COLO829 (cell line): ENCODE measurements around the gene SEMA6B.
"Not testable (repeated sequence)": the region's sequence is repeated elsewhere in the genome, so short reads cannot be mapped to it uniquely, and the experiment has no call there.

Experiments used
- DNase-seq: peaks from one replicate; pipeline ENCODE4 v3.0.0; 2012; ENCODE audit warnings: low spot score

Gene SEMA6B

DNA sequence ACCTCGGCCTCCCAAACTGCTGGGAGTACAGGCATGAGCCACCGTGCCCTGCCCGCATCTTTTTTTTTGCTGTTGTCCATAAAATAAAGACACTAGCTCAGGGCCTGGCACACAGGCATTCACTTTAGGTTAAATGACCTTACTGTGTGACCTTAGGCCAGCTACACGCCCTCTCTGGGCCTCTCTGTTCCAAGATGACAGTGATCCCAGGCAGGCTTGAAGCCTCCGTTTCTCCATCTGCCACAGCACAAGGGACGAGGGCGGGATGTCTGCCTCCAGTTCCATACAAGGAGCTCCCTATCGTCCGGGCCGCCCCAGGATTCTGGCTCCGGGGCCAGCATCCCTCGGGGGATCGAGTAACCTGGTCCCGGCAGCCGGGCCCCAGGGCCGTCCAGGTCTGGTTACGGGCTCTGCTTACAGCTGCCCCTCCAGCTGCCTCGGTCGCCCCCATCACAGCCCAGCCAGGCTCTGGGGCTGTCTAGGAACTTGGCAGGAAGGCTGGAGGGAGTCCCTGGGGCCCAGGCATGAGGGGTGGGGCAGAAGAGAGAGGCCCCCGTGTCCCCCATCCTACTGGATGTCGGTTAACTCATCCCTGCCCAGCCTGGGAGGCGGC is 11.9 kb upstream of the SEMA6B start:
- no peak for DNase-seq

DNA sequence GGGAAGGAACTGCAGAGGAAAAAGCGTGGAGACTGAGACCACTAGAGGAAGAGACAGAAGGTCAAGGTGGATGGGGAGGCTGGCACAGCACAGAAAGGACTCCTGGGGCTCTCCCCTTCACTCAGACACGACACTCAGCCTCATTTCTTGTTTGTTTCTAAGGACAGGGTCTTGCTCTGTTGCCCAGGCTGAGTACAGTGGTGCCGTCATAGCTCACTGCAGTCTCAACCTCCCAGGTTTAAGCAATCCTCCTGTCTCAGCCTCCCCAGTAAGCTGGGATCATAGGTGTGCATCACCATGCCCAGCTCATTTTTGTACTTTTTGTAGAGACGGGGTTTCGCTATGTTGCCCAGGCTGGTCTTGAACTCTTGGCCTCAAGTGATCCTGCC is 11.4 kb upstream of the SEMA6B start:
- no peak for DNase-seq

DNA sequence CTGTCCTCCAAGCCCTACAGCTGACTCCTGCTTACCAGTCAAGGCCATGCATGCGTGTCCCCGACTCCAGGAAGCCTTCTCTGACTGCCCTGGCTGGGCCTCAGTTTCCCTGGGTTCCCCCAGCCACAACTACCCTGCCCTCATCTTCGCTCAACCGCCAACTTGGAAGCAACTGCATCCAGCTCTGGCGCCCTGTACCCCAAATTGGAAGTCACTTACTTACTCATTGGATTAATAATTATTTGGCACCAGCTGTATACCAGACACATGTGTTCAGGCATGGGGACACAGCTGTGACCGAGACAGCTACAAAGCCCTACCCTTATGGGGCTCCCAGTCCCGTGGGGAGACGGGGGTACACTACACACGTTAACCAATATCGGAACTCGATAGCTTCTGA is 10.9 kb upstream of the SEMA6B start:
- DNase-seq: no peak

DNA sequence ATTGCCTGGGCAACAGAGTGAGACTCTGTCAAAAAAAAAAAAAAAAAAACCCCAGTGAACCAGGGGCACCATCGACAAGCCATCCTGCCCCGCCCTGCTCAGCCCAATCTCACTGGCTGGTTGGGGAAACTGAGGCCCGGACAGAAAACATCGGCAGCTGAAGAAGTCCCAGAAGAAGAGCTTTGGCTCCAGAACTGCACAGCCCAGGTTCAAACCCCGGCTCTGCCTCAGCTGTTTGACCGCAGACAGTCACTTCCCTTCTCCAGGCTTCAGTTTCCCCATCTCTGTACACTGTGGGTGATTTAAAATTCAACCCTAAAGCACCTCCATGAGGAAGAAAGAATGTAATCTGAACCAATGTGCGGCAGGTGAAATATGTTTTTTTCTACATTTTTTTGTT is 9.4 kb upstream of the SEMA6B start:
- no peak for DNase-seq

DNA sequence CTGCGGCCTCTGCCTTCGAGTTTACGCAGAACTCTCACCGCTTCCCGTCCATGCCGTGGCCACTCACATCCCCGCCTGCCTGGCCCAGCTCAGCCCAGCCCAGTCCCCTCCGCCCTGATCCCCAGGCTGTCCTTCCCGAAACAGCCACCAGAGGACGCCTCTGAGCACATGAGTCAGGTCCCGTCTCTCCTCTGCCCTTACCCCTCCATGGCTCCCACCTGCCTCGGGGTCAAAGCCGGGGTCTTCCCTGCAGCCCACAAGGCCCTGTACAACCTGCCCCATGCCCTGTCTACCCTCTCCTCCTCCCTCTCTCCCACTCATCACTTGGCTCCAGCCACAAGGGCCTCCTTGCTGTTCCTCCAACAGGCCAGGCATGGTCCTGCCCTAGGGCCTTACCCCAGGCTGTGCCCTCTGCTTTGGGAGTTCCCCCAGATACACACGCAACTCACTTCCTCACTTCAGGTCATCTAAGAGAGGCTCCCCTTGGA is 8.1 kb upstream of the SEMA6B start:
- no peak for DNase-seq

DNA sequence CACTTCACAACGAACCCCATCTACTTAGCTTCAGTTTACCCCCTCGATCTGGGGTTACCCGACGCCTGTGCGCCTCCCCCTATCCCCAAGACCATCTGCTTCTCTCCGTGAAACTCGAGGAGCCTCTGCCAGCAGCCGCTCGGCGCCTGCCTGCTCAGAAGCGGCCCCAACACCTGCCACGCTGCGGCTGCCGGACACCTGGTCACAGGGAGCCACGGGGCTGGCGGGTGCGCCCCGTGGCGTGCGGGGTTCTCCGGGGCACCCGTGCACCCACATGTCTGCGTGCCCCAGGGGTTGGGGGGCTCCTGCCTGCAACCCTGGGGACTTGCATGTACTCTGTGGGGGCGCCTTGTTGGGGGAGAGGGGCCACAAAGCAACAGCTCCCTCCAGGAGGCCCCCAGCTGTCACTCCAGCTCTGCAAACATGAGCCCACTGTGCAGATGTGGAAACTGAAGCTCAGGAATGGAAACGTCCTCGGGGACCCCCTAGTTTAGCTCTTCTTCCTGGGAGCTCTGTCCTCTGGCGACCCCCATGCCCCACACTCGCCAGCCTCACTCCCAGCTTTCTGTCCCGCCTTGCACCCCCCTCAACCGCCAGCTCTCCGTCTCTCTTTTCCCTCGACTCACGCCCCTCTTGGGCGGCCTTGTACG is 7.0 kb upstream of the SEMA6B start:
- no peak for DNase-seq

DNA sequence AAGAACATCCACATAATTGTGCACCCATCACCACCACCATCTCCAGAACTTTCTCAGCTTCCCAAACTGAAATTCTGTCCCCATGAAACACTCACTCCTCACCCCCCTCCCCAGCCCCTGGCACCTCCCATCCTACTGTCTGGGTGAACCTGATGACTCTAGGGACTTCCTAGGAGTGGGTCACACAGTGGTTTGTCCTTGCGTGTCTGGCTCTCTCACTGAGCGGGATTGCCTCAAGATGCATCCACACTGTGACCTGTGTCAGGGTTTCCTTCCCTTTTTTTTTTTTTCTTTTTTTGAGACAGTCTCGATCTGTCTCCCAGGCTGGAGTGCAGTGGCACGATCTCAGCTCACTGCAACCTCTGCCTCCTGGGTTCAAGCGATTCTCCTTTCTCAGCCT is 4.1 kb upstream of the SEMA6B start:
- DNase-seq: not testable (repeated sequence)

DNA sequence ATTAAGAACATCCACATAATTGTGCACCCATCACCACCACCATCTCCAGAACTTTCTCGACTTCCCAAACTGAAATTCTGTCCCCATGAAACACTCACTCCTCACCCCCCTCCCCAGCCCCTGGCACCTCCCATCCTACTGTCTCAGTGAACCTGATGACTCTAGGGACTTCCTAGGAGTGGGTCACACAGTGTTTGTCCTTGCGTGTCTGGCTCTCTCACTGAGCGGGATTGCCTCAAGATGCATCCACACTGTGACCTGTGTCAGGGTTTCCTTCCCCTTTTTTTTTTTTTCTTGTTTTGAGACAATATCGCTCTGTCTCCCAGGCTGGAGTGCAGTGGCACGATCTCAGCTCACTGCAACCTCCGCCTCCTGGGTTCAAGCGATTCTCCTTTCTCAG is 2.6 kb upstream of the SEMA6B start:
- DNase-seq: not testable (repeated sequence)

DNA sequence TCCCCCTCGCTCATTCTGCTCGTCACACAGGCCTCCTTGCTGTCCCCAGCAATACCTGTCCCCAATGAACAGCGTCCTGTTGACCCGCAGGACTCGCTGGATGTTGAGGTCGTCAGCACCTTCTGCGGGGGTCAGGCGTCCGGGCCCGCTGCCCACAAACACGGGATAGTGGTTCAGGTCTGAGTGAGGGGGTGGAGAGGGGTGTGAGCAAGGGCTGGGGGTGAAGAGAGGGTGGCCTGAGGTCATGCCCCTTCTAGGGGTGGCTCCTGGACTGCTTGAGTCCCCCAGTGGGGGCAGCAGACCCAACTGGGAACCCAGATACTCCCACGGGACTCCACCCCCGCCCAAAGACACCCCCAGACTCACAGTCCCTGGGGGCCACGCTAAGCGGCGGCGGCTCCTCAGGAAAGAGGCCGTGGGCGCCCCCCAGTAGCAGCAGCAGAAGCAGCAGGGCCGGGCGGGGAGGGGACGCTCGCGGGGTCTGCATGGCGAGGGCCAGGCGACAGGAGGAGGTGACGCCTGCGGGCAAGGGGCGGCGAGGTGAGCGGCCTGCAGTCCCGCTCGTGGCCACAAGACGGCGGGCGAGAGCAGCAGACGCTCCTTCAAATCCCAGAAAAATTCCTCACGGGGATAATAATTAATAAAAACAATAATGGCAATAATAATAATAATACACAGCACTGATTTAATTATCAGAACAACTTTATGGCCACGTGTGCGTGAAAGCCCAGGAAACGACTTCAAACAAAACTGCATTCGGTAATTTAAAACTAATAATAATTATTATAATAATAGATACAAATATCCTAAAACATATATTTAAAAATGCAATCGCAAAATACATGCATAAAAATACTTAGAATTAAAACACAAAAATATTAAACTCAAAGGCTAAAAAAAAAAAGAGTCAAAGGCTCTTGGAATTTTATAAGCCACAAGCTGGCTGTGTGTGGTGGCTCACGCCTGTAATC is 1.2 kb downstream of the SEMA6B start:
- no peak for DNase-seq

DNA sequence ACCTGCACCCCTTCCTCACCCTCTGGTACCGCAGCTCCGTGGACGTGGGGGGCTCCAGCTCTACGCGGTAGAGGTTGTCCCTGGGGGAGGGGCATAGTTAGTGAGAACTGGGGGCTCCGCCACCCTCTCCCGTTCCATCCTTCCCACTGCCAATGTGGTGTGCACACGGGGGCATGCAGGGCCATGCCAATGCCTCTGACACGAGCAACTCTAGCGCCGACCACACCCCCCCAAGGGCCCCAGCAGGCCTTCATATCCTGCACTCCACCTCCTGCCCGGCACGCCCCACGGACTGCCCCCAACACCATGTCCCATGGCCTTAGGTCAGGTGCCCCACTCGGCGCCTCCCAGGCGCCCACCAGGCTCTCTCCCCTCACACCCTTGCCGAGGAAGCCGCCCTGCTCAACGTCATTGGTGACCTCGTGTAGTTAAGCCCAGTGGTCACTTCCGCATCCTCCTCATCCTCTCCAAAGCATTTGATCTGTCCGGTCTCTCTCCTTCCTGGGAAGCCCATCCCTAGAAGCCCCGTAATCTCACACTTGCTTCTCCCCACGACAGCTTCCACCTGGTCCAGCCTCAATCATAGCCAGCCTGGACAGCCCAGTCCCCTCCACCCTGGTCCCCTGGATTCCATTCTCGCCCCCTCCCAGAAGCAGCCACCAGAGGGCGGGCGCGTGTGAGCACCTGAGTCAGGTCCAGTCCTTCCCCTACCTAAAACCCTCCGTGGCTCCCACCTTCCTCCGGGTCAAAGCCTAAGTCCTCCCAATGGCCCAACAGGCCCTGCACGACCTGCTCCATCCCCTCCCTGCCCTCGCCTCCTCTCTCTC is 2.1 kb downstream of the SEMA6B start:
- no peak for DNase-seq

DNA sequence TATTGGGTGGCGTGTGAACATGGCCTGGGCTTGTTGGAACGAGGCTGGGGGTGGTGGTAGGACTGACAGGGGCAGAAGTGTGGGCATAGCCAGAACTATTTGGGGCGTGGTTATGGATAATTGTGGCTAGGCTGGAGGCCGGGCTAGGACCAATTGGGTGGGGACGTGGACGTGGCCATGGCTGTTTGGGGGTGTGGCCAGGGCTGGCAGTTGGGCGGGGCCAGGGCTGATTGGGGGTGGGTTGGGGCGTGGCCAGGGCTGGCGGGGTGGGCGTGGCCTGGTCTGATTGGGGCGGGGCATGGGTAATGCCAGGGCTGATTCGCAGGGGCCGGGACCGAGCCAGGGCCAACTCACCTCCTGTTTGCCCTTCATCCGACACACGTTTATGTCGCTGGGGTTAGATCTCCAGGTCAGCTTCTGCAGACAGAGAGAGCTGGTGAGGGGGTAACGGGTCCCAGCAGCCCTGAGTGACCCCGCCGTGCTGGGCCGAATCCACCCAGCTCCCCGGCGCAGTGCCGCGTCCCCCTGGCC is 2.8 kb downstream of the SEMA6B start:
- peak; percentile 99 for DNase-seq

DNA sequence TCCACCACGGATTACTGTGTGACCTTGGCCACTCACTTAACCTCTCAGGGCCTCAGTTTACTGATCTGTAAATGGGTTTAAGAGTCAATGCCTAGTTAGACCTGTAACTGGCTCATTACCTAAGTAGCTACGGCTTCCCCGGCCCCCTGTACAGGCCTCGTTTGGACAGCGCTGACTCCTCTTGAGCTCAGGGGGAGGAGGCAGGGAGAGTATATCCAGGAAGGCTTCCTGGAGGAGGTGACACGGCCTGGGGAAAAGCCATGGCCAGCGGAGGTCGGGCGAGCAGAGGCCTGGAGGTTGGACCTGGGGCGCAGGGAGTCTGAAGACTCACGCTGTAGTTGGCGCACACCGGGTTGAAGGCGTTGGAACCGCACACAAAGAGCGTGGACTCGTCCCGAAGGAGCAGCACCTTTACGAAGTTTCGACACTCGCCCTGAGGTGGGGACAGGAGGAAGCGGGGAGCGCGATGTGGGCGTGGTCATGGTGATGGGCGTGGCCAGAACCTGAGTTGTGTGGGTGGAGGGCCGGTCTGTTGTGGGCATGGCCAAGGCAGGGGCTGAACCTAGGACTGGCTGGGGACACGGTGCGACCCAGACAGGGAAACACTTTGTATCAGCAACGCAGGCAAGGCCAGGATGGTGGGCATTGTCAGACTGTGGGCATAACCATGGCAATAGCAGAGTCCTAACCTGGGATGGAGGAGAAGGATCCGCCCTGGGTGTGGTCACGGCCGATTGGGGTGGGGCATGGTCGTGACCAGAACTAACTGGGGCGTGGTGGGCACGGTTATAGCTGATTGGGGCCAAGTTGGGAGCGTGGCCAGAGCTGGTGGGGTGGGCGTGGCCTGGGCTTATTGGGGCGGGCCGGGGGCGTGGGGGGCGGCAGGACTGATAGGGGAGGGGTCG is 3.6 kb downstream of the SEMA6B start:
- DNase-seq: peak; percentile 85

DNA sequence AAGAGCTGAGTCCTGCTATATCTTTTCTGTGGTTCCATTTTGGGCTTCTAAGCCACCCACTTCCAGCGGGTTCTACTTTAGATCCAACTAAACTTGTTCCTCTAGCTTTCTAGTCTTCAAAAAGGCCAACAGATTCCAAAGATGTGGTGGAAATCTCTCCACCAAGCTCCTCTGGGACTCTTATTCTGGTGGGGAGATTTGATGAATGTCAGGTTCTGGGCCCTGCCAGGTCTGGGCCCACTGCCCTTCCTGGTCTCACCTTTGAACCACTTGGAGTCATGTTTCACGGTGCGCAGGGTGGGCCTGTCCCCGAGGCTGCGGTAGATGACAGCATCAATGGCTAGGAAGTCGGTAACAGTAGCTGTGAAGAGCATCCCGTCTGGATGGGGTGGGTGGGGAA is 4.8 kb downstream of the SEMA6B start:
- DNase-seq: no peak

DNA sequence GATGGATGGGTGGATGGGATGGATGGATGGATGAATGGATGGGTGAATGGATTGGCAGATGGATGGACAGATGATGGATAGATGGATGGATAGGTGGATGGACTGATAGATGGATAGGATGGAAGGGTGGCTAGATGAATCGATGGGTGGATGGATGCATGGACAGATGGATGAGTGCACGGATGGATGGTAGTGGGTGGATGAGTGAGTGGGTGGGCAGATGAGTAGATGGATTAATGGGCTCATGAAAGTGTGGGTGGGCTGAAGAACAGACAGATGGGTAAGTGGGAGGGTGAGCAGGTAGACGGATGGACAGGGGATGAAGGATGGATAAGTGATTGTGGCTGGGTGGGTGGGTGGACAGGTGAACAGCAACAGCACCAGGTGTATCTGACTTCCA is 5.7 kb downstream of the SEMA6B start:
- DNase-seq: no peak

DNA sequence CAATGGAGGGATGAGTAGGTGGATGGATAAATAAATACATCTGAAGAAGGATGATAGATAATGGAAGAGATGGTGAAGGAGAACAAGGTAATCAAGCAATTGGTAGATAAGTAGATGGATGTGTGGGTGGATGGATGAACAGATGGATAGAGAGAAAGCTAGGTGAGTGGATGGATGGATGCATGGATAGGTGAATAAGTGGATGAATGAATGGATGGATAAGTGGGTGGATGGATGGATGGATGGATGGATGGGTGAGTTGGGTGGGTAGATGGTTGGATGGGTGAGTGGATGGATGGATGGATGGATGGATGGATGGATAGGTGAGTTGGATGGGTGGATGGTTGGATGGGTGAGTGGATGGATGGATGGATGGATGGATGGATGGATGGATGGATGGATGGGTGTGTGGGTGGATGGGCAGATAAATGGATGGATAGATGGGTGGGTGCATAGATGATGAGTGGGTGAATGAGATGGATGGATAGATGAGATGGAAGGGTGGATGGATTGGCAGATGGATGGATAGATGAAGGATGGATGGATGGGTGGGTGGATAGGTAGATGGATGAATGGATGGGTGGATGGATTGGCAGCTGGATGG is 6.3 kb downstream of the SEMA6B start:
- no peak for DNase-seq

DNA sequence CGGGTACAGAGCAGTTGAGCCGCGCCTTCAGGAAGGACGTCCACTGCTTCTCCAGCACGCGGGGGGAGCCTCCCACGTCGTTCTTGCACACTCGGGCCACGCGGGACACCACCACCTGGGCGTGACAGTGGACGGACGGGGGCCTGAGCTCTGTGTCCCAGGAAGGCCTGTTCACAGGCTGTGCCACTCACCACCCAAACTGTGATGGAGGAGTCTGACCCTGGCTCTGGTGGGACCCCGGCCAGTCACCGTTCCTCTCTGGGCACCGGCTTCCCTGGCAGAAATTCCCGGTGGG is 7.0 kb downstream of the SEMA6B start:
- DNase-seq: no peak

DNA sequence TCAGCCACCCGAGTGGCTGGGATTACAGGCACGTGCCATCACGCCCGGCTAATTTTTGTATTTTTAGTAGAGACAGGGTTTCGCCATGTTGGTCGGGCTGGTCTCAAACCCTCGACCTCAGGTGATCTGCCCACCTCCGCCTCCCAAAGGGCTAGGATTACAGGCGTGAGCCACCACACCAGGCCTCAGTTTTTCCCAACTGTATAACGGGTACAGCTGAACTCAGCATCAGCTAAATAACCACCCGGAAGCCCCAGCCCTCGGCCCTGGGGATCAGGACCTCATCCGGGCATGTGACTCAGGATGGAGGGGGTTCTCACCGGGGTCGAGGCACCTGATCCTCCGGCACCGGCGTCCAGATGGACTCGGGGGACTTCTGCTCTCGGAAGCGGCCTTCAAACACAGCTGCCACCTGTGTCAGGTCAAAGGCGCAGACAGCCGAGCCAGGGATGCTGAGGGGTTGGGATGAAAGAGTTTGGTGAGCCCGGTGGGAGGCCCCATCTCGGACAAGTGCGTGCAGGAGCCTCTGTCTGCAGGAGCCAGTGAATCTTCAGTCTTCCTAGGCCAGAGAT is 8.9 kb downstream of the SEMA6B start:
- DNase-seq: no peak

DNA sequence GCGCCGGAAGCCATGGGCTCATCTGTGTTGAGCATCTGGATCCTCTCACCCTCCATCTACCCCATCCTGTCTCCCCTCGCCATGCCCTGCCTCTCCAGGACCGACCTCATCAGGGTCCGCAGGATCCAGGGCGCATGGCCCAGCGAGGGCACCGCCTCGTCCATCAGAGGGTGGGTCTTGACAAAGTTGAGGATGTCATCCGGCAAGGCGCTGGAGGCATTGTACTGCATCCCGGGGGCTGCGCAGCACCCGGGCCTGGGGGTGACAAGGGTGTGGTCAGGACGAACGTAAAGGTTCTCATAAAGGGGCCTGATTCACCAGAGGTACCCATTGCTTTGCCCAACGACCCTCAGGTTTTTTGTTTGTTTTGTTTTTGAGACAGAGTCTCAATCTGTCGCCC is 9.5 kb downstream of the SEMA6B start:
- no peak for DNase-seq

DNA sequence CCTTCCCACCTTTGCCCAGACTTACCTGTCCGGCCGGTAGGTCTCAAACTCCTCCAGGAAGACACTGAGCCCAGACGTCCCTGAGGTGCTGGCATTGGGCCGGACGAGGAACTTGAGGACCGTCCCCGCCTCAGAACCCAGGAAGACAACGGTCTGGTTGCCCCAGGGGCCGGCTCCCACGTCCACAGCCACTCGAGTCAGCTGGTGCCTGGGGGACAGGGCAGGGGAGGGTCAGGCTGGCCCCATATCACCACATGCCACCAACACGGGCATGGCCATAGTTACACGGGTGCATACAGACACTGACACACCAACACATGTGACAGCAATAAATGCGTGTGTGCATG is 11.3 kb downstream of the SEMA6B start:
- DNase-seq: no peak
